Measurements from ENCODE around the gene ASB5. TPM values are rescaled to one million over a fixed set of nuclear protein-coding genes. Genes with fewer than 3 reads are reported as not detected.

Gene ASB5
- total and polyA plus RNA-seq, 9 of the 15 experiments (the other 6 are each of a cell fraction or from before 2014, with no cell fraction given): not detected

GRCh38 chr4:176238826-176239225, 30.2 kb downstream of the ASB5 start:
- TF ChIP-seq RHOXF2B (CRISPR knock-in tag; conservative IDR thresholded peaks at IDR 0.05): no peak
- TF ChIP-seq ZFX (CRISPR knock-in tag; IDR thresholded peaks at IDR 0.05): no peak
- no peak for TF ChIP-seq ZNF589 (CRISPR knock-in tag; IDR thresholded peaks at IDR 0.05; ENCODE audit: low read depth)
- TF ChIP-seq TARDBP (IDR thresholded peaks at IDR 0.05): no peak
- no peak for TF ChIP-seq ZNF277 (CRISPR knock-in tag; IDR thresholded peaks at IDR 0.05; ENCODE audit: borderline replicate concordance)
- TF ChIP-seq MTA1 (IDR thresholded peaks at IDR 0.05; ENCODE audit: borderline replicate concordance): no peak
- TF ChIP-seq ZNF24 (IDR thresholded peaks at IDR 0.05): no peak
- TF ChIP-seq ZNF395 (CRISPR knock-in tag; IDR thresholded peaks at IDR 0.05): no peak
- Histone ChIP-seq H3K9me1 (ENCODE audit: control insufficient read depth, insufficient read depth, low read length) (no peaks in the 10 kb centered on the region), H3K9me3 (replicated peaks; ENCODE audit: control insufficient read depth, insufficient read depth, low read depth, low read length) (no peaks in the 10 kb centered on the region), H3K4me1 (replicated peaks in 1 of 2; ENCODE audit: control insufficient read depth in 2 of 2, insufficient read depth in 2 of 2, low read length in 2 of 2) (no peaks in the 10 kb centered on the region; a peak in 1 of 5 replicates), H3K27me3 (ENCODE audit: control insufficient read depth in 2 of 2, insufficient read depth in 2 of 2, low read length in 2 of 2) (no peaks in the 10 kb centered on the region), H3K36me3 (ENCODE audit: control insufficient read depth, insufficient read depth, low read length) (no peaks in the 10 kb centered on the region), H3K9ac (ENCODE audit: insufficient read depth in 1 of 2, low read depth in 2 of 2, low read length in 2 of 2) (no peak overlapping the region), H2AFZ (ENCODE audit: low read depth, low read length) (no peak overlapping the region), H4K20me1 (replicated peaks; ENCODE audit: control insufficient read depth, insufficient read depth, low read length) (no peaks in the 10 kb centered on the region), H3K4me2 (ENCODE audit: insufficient read depth, low read length) (no peak overlapping the region), H3K79me2 (ENCODE audit: control insufficient read depth, insufficient read depth, low read length) (no peaks in the 10 kb centered on the region), H3K4me3 (no peak overlapping the region), H3K27ac (ENCODE audit: extremely low read depth, low read depth, low read length) (no peak overlapping the region)
- DNase-seq (ENCODE audit: extremely low read depth in 1 of 4, low spot score in 3 of 4) (no peak), FAIRE-seq (no peak), ATAC-seq (no peak)
- 2% methylated on average over 4 of the region's 4 CpGs for WGBS (ENCODE audit: insufficient coverage, low coverage, missing lambda C conversion rate)
- CTCF ChIA-PET (ENCODE audit: low intra/inter-chr PET ratio): no interaction called here
- BruUV-seq (replicated peaks): no TSS peak
- intact Hi-C loops (cut with micrococcal nuclease) (no loop called here), in situ Hi-C loops (cut with MboI) (no loop called here)
- POLR2A ChIA-PET: interaction anchor here (0.6 kb wide), 1 partner anchor 9 kb away, joined by 3 read pairs; no protein-coding TSS in a partner anchor
